Mesendoderm (in vitro differentiated cells): ENCODE measurements around the gene BTN1A1.

Experiments
- DNase-seq: peaks from one replicate; pipeline ENCODE4 v3.0.0; 2013
- H2AK5ac ChIP-seq: 2 replicates; pipeline ENCODE4 v1.6.1; 2013; ENCODE audit warnings: low read length, inconsistent platforms
- H2BK120ac ChIP-seq: 2 replicates; pipeline ENCODE4 v1.6.1; 2013; ENCODE audit warnings: low read depth, mild to moderate bottlenecking, low read length, moderate library complexity, mixed read lengths
- H2BK15ac ChIP-seq: replicated peaks from 2 replicates; pipeline ENCODE4 v1.6.1; 2013; ENCODE audit warnings: low read depth, mild to moderate bottlenecking, moderate library complexity
- H2BK5ac ChIP-seq: 2 replicates; pipeline ENCODE4 v1.6.1; 2013; ENCODE audit warnings: low read length, inconsistent platforms
- H3K18ac ChIP-seq: 2 replicates; pipeline ENCODE4 v1.6.1; 2013; ENCODE audit warnings: mild to moderate bottlenecking, low read length, mixed read lengths
- H3K23ac ChIP-seq: one replicate; pipeline ENCODE4 v1.6.1; 2013; ENCODE audit warnings: low read length
- H3K27ac ChIP-seq: 2 replicates; pipeline ENCODE4 v1.5.1; 2013; ENCODE audit warnings: low read depth, mild to moderate bottlenecking, inconsistent platforms, low read length, moderate library complexity
- H3K27me3 ChIP-seq: 2 replicates; pipeline ENCODE4 v1.6.1; 2013; ENCODE audit warnings: low read length, control low read depth, mild to moderate bottlenecking, inconsistent platforms; ENCODE audit not compliant: insufficient read depth, poor library complexity
- H3K36me3 ChIP-seq: 2 replicates; pipeline ENCODE4 v1.6.1; 2013; ENCODE audit warnings: low read length, inconsistent platforms; ENCODE audit not compliant: control insufficient read depth, insufficient read depth
- H3K4ac ChIP-seq: one replicate; pipeline ENCODE4 v1.6.1; 2013; ENCODE audit warnings: low read depth, mild to moderate bottlenecking, low read length, moderate library complexity
- H3K4me1 ChIP-seq: 2 replicates; pipeline ENCODE4 v1.6.1; 2013; ENCODE audit warnings: low read depth, low read length, inconsistent platforms; ENCODE audit not compliant: control insufficient read depth
- H3K4me2 ChIP-seq: 2 replicates; pipeline ENCODE4 v1.6.1; 2013; ENCODE audit warnings: low read length
- H3K4me3 ChIP-seq: 2 replicates; pipeline ENCODE4 v1.5.1; 2013; ENCODE audit warnings: mild to moderate bottlenecking, low read length
- H3K56ac ChIP-seq: one replicate; pipeline ENCODE4 v1.6.1; 2013; ENCODE audit warnings: low read length
- H3K79me1 ChIP-seq: 2 replicates; pipeline ENCODE4 v1.6.1; 2013; ENCODE audit warnings: low read length, inconsistent platforms
- H3K79me2 ChIP-seq: 2 replicates; pipeline ENCODE4 v1.6.1; 2013; ENCODE audit warnings: mild to moderate bottlenecking, low read length; ENCODE audit not compliant: control insufficient read depth, insufficient read depth
- H3K9ac ChIP-seq: 2 replicates; pipeline ENCODE4 v1.6.1; 2013; ENCODE audit warnings: low read length, inconsistent platforms
- H4K5ac ChIP-seq: one replicate; pipeline ENCODE4 v1.6.1; 2013; ENCODE audit warnings: low read length
- H4K8ac ChIP-seq: one replicate; pipeline ENCODE4 v1.6.1; 2013; ENCODE audit warnings: low read depth, mild to moderate bottlenecking, control low read depth, low read length, moderate library complexity
- WGBS: extraction: QIAGEN DNeasy Blood & Tissue Kit; methylation state at CpG from one replicate; pipeline ENCODE4 v1.1.7; 2013; ENCODE audit warnings: low lambda C conversion rate, missing lambda C conversion rate; ENCODE audit not compliant: insufficient coverage; ENCODE audit errors: extremely low coverage; 5-methylcytosine and 5-hydroxymethylcytosine counted together

The BTN1A1 gene

DNA sequence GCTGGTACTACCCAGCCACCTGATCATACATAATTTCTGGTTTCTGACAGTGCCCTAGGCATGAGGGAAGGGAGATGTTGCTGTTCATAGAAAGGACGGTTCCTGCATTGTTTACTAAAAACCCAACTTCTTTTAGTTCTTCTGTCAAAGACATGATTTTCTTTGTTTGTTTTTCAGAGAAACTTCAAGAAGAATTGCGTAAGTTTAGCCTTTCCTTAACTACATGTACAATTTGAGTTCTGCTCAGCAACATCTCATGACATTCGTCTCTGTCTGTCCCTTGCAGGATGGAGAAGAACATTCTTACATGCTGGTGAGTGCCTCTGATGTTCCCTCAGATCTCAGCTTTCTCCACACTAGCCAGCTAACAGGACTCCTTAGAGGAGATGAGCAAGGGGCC is 34.3 kb upstream of the BTN1A1 start:
- DNase-seq, result no peak
- Histone ChIP-seq H3K27me3 (no peaks in the 10 kb centered on the region), H4K5ac (no peak overlapping the region), H2BK15ac (no peak overlapping the region), H2BK5ac (no peak overlapping the region), H2BK120ac (no peak overlapping the region), H3K79me2 (no peaks in the 10 kb centered on the region), H3K79me1 (peaks cover 3% of the 10 kb centered on the region), H3K4me3 (no peak overlapping the region), H3K27ac (no peak overlapping the region), H3K4ac (no peak overlapping the region), H2AK5ac (no peak overlapping the region), H3K18ac (no peak overlapping the region), H3K9ac (no peak overlapping the region), H3K4me1 (no peaks in the 10 kb centered on the region), H3K4me2 (no peak overlapping the region), H3K36me3 (peaks cover 17% of the 10 kb centered on the region), H3K56ac (no peak overlapping the region), H3K23ac (no peak overlapping the region), H4K8ac (no peak overlapping the region)
- WGBS, result no CpG with 5 or more reads among the region's 3 CpGs

DNA sequence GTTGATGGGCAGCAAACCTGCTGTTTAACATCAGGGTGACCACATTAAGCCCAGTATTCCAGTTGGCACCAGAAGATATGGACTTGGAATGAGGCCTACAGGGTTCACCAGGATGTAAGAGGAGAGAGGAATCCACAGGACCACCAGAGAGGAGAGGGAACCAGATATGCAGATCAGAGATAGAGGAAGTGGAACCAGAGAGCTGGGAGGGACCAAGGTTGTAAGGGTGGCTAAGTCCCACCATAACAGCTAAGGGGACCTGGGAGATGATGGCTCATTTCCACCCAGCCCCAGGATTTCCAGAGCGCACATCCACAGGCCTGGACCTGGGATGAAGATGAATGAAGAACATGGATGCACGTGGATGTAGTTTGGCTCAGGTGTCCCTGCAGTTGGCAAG is 31.3 kb upstream of the BTN1A1 start:
- no peak overlapping the region for H3K4me3 ChIP-seq
- no peak overlapping the region for H3K4me2 ChIP-seq
- peaks cover 17% of the 10 kb centered on the region for H3K36me3 ChIP-seq
- no peaks in the 10 kb centered on the region for H3K79me1 ChIP-seq
- no peak overlapping the region for H2BK5ac ChIP-seq
- H3K23ac ChIP-seq, result no peak overlapping the region
- no peak overlapping the region for H2AK5ac ChIP-seq
- no CpG with 5 or more reads among the region's 2 CpGs for WGBS
- H3K79me2 ChIP-seq, result no peaks in the 10 kb centered on the region
- no peak overlapping the region for H4K5ac ChIP-seq
- H3K9ac ChIP-seq, result no peak overlapping the region
- H3K4ac ChIP-seq, result no peak overlapping the region
- no peaks in the 10 kb centered on the region for H3K27me3 ChIP-seq
- H3K4me1 ChIP-seq, result no peaks in the 10 kb centered on the region
- no peak overlapping the region for H3K56ac ChIP-seq
- H3K27ac ChIP-seq, result no peak overlapping the region
- DNase-seq, result no peak
- no peak overlapping the region for H4K8ac ChIP-seq
- no peak overlapping the region for H2BK120ac ChIP-seq
- H2BK15ac ChIP-seq, result no peak overlapping the region
- no peak overlapping the region for H3K18ac ChIP-seq

DNA sequence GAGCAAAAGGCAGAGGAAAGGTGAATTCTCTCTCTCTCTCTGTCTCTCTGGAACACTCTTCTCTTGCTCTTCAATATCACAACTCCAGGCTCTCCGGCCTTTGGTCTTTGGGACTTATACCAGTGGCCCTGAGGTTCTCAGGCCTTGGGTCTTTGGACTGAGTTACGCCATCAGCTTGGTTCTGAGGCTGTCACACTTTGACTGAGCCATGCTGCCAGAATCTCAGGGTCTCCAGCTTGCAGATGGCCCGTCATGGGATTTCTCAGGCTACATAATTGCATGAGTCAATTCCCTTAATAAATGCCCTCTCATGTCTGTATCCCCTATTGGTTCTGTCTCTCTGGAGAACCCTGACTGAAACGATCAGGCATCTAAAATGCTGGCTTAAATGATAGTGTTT is 29.5 kb upstream of the BTN1A1 start:
- Histone ChIP-seq H4K8ac (no peak overlapping the region), H3K79me1 (no peaks in the 10 kb centered on the region), H3K18ac (no peak overlapping the region), H3K27ac (no peak overlapping the region), H3K36me3 (peaks cover 16% of the 10 kb centered on the region), H3K27me3 (no peaks in the 10 kb centered on the region), H4K5ac (no peak overlapping the region), H2BK120ac (no peak overlapping the region), H2AK5ac (no peak overlapping the region), H3K9ac (no peak overlapping the region), H2BK5ac (no peak overlapping the region), H2BK15ac (no peak overlapping the region), H3K79me2 (no peaks in the 10 kb centered on the region), H3K23ac (no peak overlapping the region), H3K56ac (no peak overlapping the region), H3K4me3 (no peak overlapping the region), H3K4me2 (no peak overlapping the region), H3K4me1 (peaks cover 5% of the 10 kb centered on the region), H3K4ac (no peak overlapping the region)
- no CpG with 5 or more reads among the region's 4 CpGs for WGBS
- no peak for DNase-seq

DNA sequence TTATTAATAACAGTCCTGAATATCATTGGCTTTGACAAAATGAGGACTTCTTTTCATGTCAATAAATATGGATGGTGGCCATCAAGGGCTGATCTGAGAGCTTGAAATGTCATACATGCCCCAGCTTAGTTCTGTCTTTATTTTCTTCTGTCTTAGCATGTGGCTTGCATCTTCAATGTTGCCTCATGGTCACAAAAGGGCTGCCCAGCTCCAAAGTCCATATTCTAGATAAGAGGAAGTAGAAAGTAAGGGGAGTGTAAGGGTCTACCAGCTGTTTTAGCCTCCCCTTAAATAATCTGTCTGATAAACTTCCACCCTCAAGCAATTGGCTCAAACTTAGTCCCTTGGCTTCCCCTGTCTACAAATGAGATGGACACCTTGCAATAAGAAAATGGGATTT is 28.1 kb upstream of the BTN1A1 start:
- no peak for DNase-seq
- Histone ChIP-seq H3K27ac (no peak overlapping the region), H3K79me1 (no peaks in the 10 kb centered on the region), H3K79me2 (no peaks in the 10 kb centered on the region), H3K4me1 (peaks cover 5% of the 10 kb centered on the region), H3K18ac (no peak overlapping the region), H2BK120ac (no peak overlapping the region), H3K4ac (no peak overlapping the region), H3K27me3 (no peaks in the 10 kb centered on the region), H3K4me3 (no peak overlapping the region), H2BK15ac (no peak overlapping the region), H3K56ac (no peak overlapping the region), H2BK5ac (no peak overlapping the region), H3K23ac (no peak overlapping the region), H3K36me3 (peaks cover 10% of the 10 kb centered on the region), H4K8ac (no peak overlapping the region), H3K4me2 (no peak overlapping the region), H2AK5ac (no peak overlapping the region), H4K5ac (no peak overlapping the region), H3K9ac (no peak overlapping the region)

DNA sequence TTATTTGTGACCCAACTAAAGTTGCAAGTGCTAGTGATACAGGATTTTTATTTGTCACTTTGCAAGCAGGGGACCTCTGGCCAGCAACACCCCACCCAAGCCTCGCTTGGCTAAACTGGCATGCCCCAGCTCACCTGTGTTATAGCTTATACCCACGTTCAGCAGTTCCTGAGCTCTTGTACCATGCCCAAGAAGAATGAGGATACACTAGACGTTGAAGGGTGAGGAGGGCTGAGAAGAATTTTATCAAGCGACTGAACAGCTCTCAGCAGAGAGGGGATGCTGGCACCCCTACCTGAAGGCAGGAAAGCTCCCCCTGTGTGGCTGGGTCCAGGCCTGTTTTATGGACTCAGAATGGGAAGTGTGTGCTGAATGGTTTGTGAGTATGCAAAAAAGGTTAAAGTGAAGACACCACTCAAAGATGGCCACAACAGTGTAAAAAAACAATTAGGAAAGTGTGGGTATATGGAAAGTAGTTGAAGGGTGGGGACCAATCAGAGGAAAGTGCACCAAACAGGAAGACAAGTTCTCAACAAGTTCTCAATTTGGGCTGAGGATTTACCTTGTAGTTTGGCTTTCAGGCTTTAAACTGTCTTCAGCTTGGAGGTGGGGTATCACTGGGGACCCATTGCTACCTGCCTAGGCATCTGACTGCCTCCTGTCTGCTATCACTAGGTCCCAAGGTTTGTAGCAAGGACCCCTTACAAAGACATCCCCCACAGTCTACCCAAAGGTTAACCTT is 27.4 kb upstream of the BTN1A1 start:
- Histone ChIP-seq H3K79me1 (no peaks in the 10 kb centered on the region), H3K9ac (no peak overlapping the region), H2BK15ac (no peak overlapping the region), H3K79me2 (no peaks in the 10 kb centered on the region), H2AK5ac (no peak overlapping the region), H3K4me3 (no peak overlapping the region), H4K5ac (no peak overlapping the region), H3K18ac (no peak overlapping the region), H3K56ac (no peak overlapping the region), H2BK120ac (no peak overlapping the region), H3K4me1 (peaks cover 5% of the 10 kb centered on the region), H3K27me3 (no peaks in the 10 kb centered on the region), H3K36me3 (peaks cover 8% of the 10 kb centered on the region), H3K4me2 (no peak overlapping the region), H3K23ac (no peak overlapping the region), H2BK5ac (no peak overlapping the region), H3K27ac (no peak overlapping the region), H4K8ac (no peak overlapping the region), H3K4ac (no peak overlapping the region)
- DNase-seq, result no peak
- WGBS, result no CpG with 5 or more reads among the region's 4 CpGs

DNA sequence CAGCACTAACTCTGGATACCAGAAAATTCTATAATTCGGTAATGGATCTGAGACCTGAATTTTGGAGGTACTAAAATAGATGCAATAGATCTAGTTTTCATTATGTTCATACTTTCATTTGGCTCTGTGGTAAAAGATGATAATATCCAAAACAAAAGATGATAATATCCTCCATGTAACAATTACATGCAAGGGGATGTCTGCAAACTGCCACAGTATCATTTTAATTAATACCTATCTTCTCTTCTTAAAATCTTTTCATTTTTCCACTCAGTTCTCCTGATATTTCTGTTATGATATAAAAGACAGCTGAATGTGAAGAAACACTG is 26.7 kb upstream of the BTN1A1 start:
- H3K4me3 ChIP-seq, result no peak overlapping the region
- no peak overlapping the region for H3K9ac ChIP-seq
- H3K27ac ChIP-seq, result no peak overlapping the region

More for the DNA sequence above, 26.7 kb upstream of the BTN1A1 start:
- H3K36me3 ChIP-seq, result peaks cover 6% of the 10 kb centered on the region
- H3K18ac ChIP-seq, result no peak overlapping the region
- H3K4me2 ChIP-seq, result no peak overlapping the region
- H3K23ac ChIP-seq, result no peak overlapping the region
- no peak overlapping the region for H2BK15ac ChIP-seq
- no peak for DNase-seq
- no peak overlapping the region for H4K8ac ChIP-seq
- H3K79me2 ChIP-seq, result no peaks in the 10 kb centered on the region
- H4K5ac ChIP-seq, result no peak overlapping the region
- peaks cover 5% of the 10 kb centered on the region for H3K4me1 ChIP-seq
- H2BK5ac ChIP-seq, result no peak overlapping the region
- H3K79me1 ChIP-seq, result no peaks in the 10 kb centered on the region
- WGBS, result no CpG with 5 or more reads among the region's 1 CpG
- H3K4ac ChIP-seq, result no peak overlapping the region
- no peak overlapping the region for H2AK5ac ChIP-seq
- no peak overlapping the region for H2BK120ac ChIP-seq
- no peak overlapping the region for H3K56ac ChIP-seq
- no peaks in the 10 kb centered on the region for H3K27me3 ChIP-seq
